ENCODE measurements around the gene BCL2A1.
A peak's percentile ranks its signal among the peaks of the same experiment; 100 is the strongest.

The BCL2A1 gene

GRCh38 chr15:79962178-79962577 lies 8.8 kb downstream of the BCL2A1 start:
- no peak overlapping the region for H3K4me3 Mint-ChIP-seq
- no peak overlapping the region for H3K27ac Mint-ChIP-seq
- H3K27me3 Mint-ChIP-seq (ENCODE audit: low read depth) = no peaks in the 10 kb centered on the region
- H3K4me1 Mint-ChIP-seq (ENCODE audit: low read depth) = peaks cover 30% of the 10 kb centered on the region
- DNase-seq (ENCODE audit: low spot score) = no peak
- H3K36me3 Mint-ChIP-seq (ENCODE audit: low read depth) = peaks cover 29% of the 10 kb centered on the region
- H3K9me3 Mint-ChIP-seq = no peaks in the 10 kb centered on the region

GRCh38 chr15:79960502-79961212 lies 10.3 kb downstream of the BCL2A1 start:
- Mint-ChIP-seq H3K9me3 (no peaks in the 10 kb centered on the region), H3K4me1 (ENCODE audit: low read depth) (peaks cover 22% of the 10 kb centered on the region), H3K27me3 (ENCODE audit: low read depth) (no peaks in the 10 kb centered on the region), H3K36me3 (ENCODE audit: low read depth) (peaks cover 27% of the 10 kb centered on the region), H3K4me3 (no peak overlapping the region), H3K27ac (no peak overlapping the region)
- no peak for DNase-seq (ENCODE audit: low spot score)

DNA sequence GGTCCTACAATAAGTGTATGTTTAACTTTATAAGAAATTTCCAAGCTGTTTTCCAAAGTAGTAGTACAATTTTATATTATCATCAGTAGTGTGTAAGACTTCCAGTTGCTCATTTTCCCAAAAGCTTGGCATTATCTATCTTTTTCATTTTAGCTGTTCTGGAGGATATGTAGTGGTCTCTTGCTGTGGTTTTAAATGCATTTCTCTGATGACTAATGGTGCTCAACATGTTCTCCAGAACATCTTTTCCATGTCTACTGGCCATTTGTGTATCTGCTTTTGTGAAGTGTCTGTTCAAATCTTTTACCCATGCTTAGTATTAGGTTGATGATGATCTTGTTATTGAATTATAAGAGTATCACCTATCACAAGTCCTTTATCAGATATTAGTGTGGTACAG lies 13.3 kb downstream of the BCL2A1 start:
- H3K27me3 Mint-ChIP-seq (ENCODE audit: low read depth) = no peaks in the 10 kb centered on the region
- no peak overlapping the region for H3K4me3 Mint-ChIP-seq
- H3K27ac Mint-ChIP-seq = no peak overlapping the region
- peaks cover 31% of the 10 kb centered on the region for H3K4me1 Mint-ChIP-seq (ENCODE audit: low read depth)
- H3K36me3 Mint-ChIP-seq (ENCODE audit: low read depth) = peaks cover 14% of the 10 kb centered on the region
- no peak for DNase-seq (ENCODE audit: low spot score)
- H3K9me3 Mint-ChIP-seq = no peaks in the 10 kb centered on the region

DNA sequence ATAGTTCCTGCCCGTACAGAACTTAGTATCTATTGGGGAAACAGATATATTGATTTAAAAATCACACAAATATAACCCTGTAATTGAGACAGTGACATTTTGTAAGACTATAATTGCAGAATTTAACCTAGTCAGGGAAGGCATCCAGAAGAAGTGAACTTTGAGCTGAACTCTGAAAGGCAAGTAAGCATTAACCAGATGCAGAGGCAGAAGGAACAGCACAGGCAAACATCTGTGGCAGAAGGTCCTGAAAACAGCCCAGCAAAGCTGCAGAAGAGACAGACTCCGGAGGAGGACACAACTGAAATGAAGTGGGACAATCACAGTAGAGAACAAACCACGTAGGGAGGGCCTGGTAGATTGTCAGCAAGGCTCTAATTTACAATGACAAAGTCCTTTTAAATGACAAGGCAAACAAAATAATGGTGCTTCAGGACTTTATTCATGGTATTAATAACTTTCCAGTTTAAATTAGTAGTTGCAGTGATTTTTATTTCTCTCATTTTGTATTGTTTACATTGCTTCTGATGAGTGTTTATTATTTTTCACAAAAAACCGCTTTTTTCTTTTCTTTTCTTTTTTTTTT lies 14.5 kb downstream of the BCL2A1 start:
- peaks cover 11% of the 10 kb centered on the region for H3K36me3 Mint-ChIP-seq (ENCODE audit: low read depth)
- no peak for DNase-seq (ENCODE audit: low spot score)
- H3K4me1 Mint-ChIP-seq (ENCODE audit: low read depth) = peaks cover 24% of the 10 kb centered on the region
- no peak overlapping the region for H3K27ac Mint-ChIP-seq
- no peak overlapping the region for H3K4me3 Mint-ChIP-seq
- no peaks in the 10 kb centered on the region for H3K9me3 Mint-ChIP-seq
- H3K27me3 Mint-ChIP-seq (ENCODE audit: low read depth) = no peaks in the 10 kb centered on the region

DNA sequence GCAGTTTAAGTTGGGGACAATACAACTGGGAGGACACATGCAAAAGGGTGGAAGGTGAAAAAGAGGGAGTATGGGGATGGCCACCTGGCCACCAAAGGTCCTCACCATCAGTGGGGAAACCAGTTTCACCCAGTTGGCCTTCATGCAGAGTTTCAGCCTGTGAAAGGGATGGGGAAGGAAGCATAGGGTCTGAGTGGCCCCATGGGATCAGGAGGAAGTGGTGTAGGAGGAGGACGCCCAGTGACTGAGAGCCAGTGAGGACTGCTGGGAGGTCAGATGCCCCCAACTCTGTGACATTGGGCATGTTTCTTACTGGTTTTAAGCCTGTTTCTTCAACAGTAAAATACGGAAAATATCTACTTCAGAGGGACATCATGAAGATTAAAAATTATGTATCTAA lies 16.3 kb downstream of the BCL2A1 start:
- H3K4me3 Mint-ChIP-seq = no peak overlapping the region
- H3K4me1 Mint-ChIP-seq (ENCODE audit: low read depth) = peaks cover 22% of the 10 kb centered on the region
- no peak for DNase-seq (ENCODE audit: low spot score)
- no peaks in the 10 kb centered on the region for H3K27me3 Mint-ChIP-seq (ENCODE audit: low read depth)
- peaks cover 3% of the 10 kb centered on the region for H3K36me3 Mint-ChIP-seq (ENCODE audit: low read depth)
- H3K9me3 Mint-ChIP-seq = no peaks in the 10 kb centered on the region
- H3K27ac Mint-ChIP-seq = no peak overlapping the region

DNA sequence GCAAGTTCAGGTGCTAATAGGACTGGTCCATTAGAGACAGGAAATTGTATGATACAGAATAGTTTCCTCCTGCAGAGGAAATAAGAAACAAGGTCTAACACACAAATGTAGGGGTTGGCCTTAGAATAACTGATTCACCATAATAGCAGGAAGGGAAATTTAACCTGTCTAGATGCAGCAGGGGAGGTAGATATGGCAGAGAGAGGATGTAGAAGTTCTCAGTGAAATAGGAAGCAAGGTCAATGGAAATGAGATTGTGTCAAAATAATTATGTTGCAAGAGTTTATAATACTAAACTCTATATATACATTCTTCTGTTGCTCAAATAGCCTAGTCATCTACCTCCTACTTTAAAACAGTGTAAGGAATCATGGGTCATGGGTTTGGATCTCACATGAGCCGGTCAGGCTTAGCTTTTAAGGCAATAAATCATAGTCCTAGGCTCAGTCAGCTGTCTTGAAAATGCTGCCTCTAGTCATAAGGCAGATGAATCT lies 17.0 kb downstream of the BCL2A1 start:
- peak overlapping the region; percentile 16 for H3K27ac Mint-ChIP-seq
- peaks cover 3% of the 10 kb centered on the region for H3K36me3 Mint-ChIP-seq (ENCODE audit: low read depth)
- no peaks in the 10 kb centered on the region for H3K9me3 Mint-ChIP-seq
- H3K27me3 Mint-ChIP-seq (ENCODE audit: low read depth) = no peaks in the 10 kb centered on the region
- H3K4me1 Mint-ChIP-seq (ENCODE audit: low read depth) = peaks cover 22% of the 10 kb centered on the region
- DNase-seq (ENCODE audit: low spot score) = no peak
- no peak overlapping the region for H3K4me3 Mint-ChIP-seq

DNA sequence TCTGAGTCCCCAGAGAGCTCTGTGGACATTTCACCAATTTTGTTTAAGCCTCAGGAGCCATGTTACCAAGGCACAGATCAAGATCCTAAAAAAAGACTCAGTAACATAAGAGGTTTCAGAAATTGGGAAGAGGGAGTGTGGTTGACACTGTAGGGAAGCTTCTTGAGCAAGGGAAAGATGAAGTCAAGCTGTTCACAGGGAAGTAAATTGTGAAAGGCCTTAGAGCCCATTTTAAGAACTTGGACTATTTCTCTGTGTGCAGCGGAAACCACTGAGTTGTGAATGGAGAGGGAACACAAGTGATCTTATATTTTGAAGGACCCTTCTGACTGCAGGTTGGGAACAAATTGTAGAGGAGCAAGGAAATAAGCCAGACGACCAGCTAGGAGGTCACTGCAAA lies 18.7 kb downstream of the BCL2A1 start:
- Mint-ChIP-seq H3K27ac (no peak overlapping the region), H3K27me3 (ENCODE audit: low read depth) (no peaks in the 10 kb centered on the region), H3K36me3 (ENCODE audit: low read depth) (peaks cover 2% of the 10 kb centered on the region)

GRCh38 chr15:79950247-79950646 lies 20.7 kb downstream of the BCL2A1 start:
- no peaks in the 10 kb centered on the region for H3K9me3 Mint-ChIP-seq
- no peaks in the 10 kb centered on the region for H3K36me3 Mint-ChIP-seq (ENCODE audit: low read depth)
- no peak for DNase-seq (ENCODE audit: low spot score)
- H3K27ac Mint-ChIP-seq = no peak overlapping the region
- peaks cover 19% of the 10 kb centered on the region for H3K4me1 Mint-ChIP-seq (ENCODE audit: low read depth)
- no peaks in the 10 kb centered on the region for H3K27me3 Mint-ChIP-seq (ENCODE audit: low read depth)
- H3K4me3 Mint-ChIP-seq = no peak overlapping the region

More for the DNA sequence above, 18.7 kb downstream of the BCL2A1 start:
- Mint-ChIP-seq H3K9me3 (no peaks in the 10 kb centered on the region), H3K4me1 (ENCODE audit: low read depth) (peaks cover 22% of the 10 kb centered on the region), H3K4me3 (no peak overlapping the region)
- no peak for DNase-seq (ENCODE audit: low spot score)

DNA sequence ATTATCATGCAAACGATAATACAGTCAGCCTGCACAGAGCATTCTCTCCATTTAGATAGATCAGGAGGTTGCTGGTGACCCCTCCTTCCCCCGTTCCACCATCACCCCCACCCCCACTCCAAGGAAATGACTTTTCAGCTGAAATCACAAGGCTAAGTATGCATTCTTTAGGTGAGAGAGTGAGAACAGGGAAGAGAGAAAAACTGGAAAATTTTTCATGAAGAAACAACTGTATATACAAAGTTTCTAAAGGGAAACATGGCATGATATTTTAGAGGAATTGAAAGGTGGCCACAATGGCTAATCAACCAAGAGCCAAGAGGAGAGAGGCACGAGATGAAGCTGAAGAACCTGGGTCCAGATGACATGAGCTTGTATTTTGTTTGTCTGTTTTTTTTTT lies 22.2 kb downstream of the BCL2A1 start:
- no peak for DNase-seq (ENCODE audit: low spot score)
- Mint-ChIP-seq H3K27me3 (ENCODE audit: low read depth) (no peaks in the 10 kb centered on the region), H3K27ac (no peak overlapping the region), H3K9me3 (no peaks in the 10 kb centered on the region), H3K4me3 (no peak overlapping the region), H3K36me3 (ENCODE audit: low read depth) (no peaks in the 10 kb centered on the region), H3K4me1 (ENCODE audit: low read depth) (peaks cover 8% of the 10 kb centered on the region)

DNA sequence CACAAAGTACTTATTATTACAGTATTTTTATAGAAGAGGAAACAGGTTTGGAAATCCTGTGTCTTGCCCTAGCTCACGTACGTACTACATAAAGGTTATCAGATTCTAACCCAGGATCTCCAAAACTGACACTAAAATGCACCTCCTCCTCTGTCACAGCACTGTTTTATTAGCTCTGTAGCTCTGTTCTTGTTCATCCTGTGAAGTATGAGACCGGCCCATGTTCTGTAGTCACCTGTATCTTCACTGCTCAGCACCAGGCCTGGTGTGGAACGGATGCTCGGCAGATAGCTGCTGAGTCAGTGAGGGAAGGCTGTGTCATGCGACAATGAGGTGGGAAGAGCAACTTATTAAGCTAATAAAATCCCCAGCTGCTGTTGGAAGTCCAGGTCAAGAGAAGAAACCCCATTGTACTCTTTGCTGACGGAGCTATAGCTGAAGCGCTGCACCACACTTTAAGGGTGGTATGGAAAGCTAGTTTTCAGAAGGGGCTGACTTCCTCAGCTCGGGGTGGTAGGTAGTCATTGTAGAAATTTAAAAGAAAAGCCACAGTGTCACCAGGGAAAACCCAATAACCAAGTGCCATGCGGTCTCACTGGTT lies 22.8 kb downstream of the BCL2A1 start:
- no peaks in the 10 kb centered on the region for H3K36me3 Mint-ChIP-seq (ENCODE audit: low read depth)
- no peaks in the 10 kb centered on the region for H3K9me3 Mint-ChIP-seq
- no peak overlapping the region for H3K4me3 Mint-ChIP-seq
- H3K27ac Mint-ChIP-seq = no peak overlapping the region
- peaks cover 3% of the 10 kb centered on the region for H3K4me1 Mint-ChIP-seq (ENCODE audit: low read depth)
- DNase-seq (ENCODE audit: low spot score) = no peak
- H3K27me3 Mint-ChIP-seq (ENCODE audit: low read depth) = no peaks in the 10 kb centered on the region

DNA sequence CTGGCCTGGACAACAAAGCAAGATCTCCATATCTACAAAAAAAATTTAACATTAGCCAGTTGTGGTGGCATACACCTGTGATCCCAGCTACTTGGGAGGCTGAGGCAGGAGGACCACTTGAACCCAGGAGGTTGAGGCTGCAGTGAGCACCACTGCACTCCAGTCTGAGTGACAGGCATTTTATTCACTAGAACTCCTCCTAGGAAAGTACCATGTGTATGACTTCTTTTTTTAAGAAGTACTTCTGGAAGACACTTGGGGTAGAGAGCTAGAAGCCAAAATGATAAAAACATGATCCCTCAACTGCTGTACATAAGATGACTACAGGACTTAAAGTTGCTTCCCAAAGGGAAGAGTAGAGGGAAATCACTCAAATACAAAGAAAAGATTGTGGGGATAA lies 24.0 kb downstream of the BCL2A1 start:
- no peak for DNase-seq (ENCODE audit: low spot score)
- no peak overlapping the region for H3K27ac Mint-ChIP-seq
- H3K36me3 Mint-ChIP-seq (ENCODE audit: low read depth) = no peaks in the 10 kb centered on the region
- no peaks in the 10 kb centered on the region for H3K27me3 Mint-ChIP-seq (ENCODE audit: low read depth)
- no peak overlapping the region for H3K4me3 Mint-ChIP-seq
- no peaks in the 10 kb centered on the region for H3K4me1 Mint-ChIP-seq (ENCODE audit: low read depth)
- no peaks in the 10 kb centered on the region for H3K9me3 Mint-ChIP-seq

GRCh38 chr15:79944622-79945021 lies 26.4 kb downstream of the BCL2A1 start:
- no peaks in the 10 kb centered on the region for H3K36me3 Mint-ChIP-seq (ENCODE audit: low read depth)
- no peaks in the 10 kb centered on the region for H3K27me3 Mint-ChIP-seq (ENCODE audit: low read depth)
- no peak for DNase-seq (ENCODE audit: low spot score)
- H3K4me1 Mint-ChIP-seq (ENCODE audit: low read depth) = no peaks in the 10 kb centered on the region
- H3K27ac Mint-ChIP-seq = no peak overlapping the region
- H3K4me3 Mint-ChIP-seq = no peak overlapping the region
- no peaks in the 10 kb centered on the region for H3K9me3 Mint-ChIP-seq

- Mint-ChIP-seq H3K9me3 (no peaks in the 10 kb centered on the region), H3K27me3 (ENCODE audit: low read depth) (no peaks in the 10 kb centered on the region), H3K4me1 (ENCODE audit: low read depth) (no peaks in the 10 kb centered on the region), H3K36me3 (ENCODE audit: low read depth) (no peaks in the 10 kb centered on the region), H3K4me3 (no peak overlapping the region), H3K27ac (no peak overlapping the region)
- no peak for DNase-seq (ENCODE audit: low spot score)
Observed at GRCh38 chr15:79943820-79944219, 27.2 kb downstream of the BCL2A1 start.

GRCh38 chr15:79942741-79943481 lies 28.1 kb downstream of the BCL2A1 start:
- no peaks in the 10 kb centered on the region for H3K36me3 Mint-ChIP-seq (ENCODE audit: low read depth)
- H3K4me1 Mint-ChIP-seq (ENCODE audit: low read depth) = no peaks in the 10 kb centered on the region
- no peak overlapping the region for H3K4me3 Mint-ChIP-seq
- no peak overlapping the region for H3K27ac Mint-ChIP-seq
- H3K9me3 Mint-ChIP-seq = no peaks in the 10 kb centered on the region
- no peak for DNase-seq (ENCODE audit: low spot score)
- no peaks in the 10 kb centered on the region for H3K27me3 Mint-ChIP-seq (ENCODE audit: low read depth)
